Measurements from ENCODE around the gene TPST2. TPM values are rescaled to one million over a fixed set of nuclear protein-coding genes. Genes with fewer than 3 reads are reported as not detected.

Gene TPST2
- total and polyA plus RNA-seq, 2 of the 4 experiments (the other 2 are of a cell fraction), result 42.5 to 63.6 TPM

DNA sequence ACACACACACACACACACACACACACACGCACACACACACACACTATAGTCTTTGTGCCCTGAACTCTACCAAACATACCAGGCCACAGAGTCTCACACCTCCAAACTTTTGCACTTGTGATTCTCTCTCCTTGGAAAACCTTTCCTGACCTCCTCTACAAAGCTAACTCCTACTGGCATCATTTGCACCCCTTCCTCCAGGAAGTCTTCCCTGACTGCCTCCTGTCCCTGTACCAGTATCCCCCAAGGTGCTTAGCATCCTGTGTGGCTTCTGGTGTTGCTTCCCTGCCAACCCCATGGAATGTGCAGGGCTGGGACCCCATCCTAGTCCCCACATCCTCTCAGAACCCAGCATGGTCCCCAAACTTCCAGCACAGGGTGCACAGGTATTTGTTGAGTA, 8.9 kb downstream of the TPST2 start:
- Histone ChIP-seq H3K4ac (ENCODE audit: low read depth, low read length) (no peak overlapping the region), H3K36me3 (ENCODE audit: control insufficient read depth, insufficient read depth, low read length) (no peaks in the 10 kb centered on the region; the same call in 1 of the 2 replicates), H3K4me1 (ENCODE audit: control insufficient read depth, insufficient read depth, low read length) (peaks cover 10% of the 10 kb centered on the region), H2BK20ac (ENCODE audit: low read depth, low read length) (no peak overlapping the region), H3K4me3 (ENCODE audit: insufficient read depth, low read depth, low read length) (no peak overlapping the region), H2AFZ (replicated peaks; ENCODE audit: low read length, poor library complexity) (no peak overlapping the region), H3K4me2 (ENCODE audit: low read depth, low read length) (no peak overlapping the region), H4K91ac (ENCODE audit: insufficient read depth, low read depth, low read length) (no peak overlapping the region), H4K20me1 (ENCODE audit: insufficient read depth, low read length) (peaks cover 43% of the 10 kb centered on the region; the same call in 1 of the 2 replicates), H3K9ac (ENCODE audit: low read depth, low read length) (no peak overlapping the region), H3K56ac (ENCODE audit: extremely low read depth, insufficient read depth, low read length) (no peak overlapping the region), H2AK5ac (ENCODE audit: low read depth, low read length) (0 out of 2 replicates have a peak overlapping the region, but pooled peaks have one; percentile 62), H2BK5ac (ENCODE audit: low read depth, low read length, poor library complexity, severe bottlenecking) (no peak overlapping the region), H3K9me3 (ENCODE audit: control insufficient read depth, insufficient read depth, low read length) (no peaks in the 10 kb centered on the region), H3K14ac (replicated peaks; ENCODE audit: low read depth, low read length) (0 out of 2 replicates have a peak overlapping the region, but pooled peaks have one; percentile 21), H3K9me1 (ENCODE audit: insufficient read depth, low read length) (peaks cover 28% of the 10 kb centered on the region), H3K23ac (ENCODE audit: low read depth, low read length) (no peak overlapping the region), H4K5ac (ENCODE audit: low read depth, low read length) (no peak overlapping the region), H3K27me3 (ENCODE audit: control insufficient read depth, insufficient read depth, low read length) (no peaks in the 10 kb centered on the region), H3K27ac (ENCODE audit: insufficient read depth, low read length) (no peak overlapping the region), H3K79me1 (ENCODE audit: low read depth in 1 of 2, low read length in 2 of 2) (peaks cover 31 to 86% of the 10 kb centered on the region in 2 experiments), H3K18ac (ENCODE audit: low read depth, low read length) (no peak overlapping the region), H4K8ac (ENCODE audit: low read depth in 2 of 2, low read length in 2 of 2) (no peak overlapping the region), H2BK120ac (ENCODE audit: low read depth, low read length) (no peak overlapping the region; the same call in 1 of the 2 replicates), H2BK15ac (ENCODE audit: low read depth, low read length) (no peak overlapping the region), H2AK9ac (replicated peaks; ENCODE audit: low read depth, low read length, poor library complexity) (no peak overlapping the region)
- ChIA-PET POLR2A (ENCODE audit: unreplicated experiment) (no interaction called here), CTCF (interaction anchor here (0.6 kb wide), 1 partner anchor 54 kb away, joined by 3 read pairs; no protein-coding TSS in a partner anchor)
- WGBS, 2 experiments (ENCODE audit: extremely low coverage in 2 of 2, insufficient read length in 1 of 2), result 30% methylated on average over 1 of the region's 1 CpG; no CpG with 5 or more reads in 1 of the 2 experiments
- in situ Hi-C loops (cut with MboI; ENCODE audit: low sequenced_read_pairs), result no loop called here
- intact Hi-C loops (cut with micrococcal nuclease), result no loop called here
- BruUV-seq (replicated peaks), result no TSS peak
- TF ChIP-seq, protein P1, sequence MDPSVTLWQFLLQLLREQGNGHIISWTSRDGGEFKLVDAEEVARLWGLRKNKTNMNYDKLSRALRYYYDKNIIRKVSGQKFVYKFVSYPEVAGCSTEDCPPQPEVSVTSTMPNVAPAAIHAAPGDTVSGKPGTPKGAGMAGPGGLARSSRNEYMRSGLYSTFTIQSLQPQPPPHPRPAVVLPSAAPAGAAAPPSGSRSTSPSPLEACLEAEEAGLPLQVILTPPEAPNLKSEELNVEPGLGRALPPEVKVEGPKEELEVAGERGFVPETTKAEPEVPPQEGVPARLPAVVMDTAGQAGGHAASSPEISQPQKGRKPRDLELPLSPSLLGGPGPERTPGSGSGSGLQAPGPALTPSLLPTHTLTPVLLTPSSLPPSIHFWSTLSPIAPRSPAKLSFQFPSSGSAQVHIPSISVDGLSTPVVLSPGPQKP (IDR thresholded peaks at IDR 0.05; ENCODE audit: borderline replicate concordance, low read depth, low read length), result no peak
- TF ChIP-seq CEBPB (IDR thresholded peaks at IDR 0.05; ENCODE audit: low read depth, low read length) (no peak), RAD21 (IDR thresholded peaks at IDR 0.05; ENCODE audit: low read length) (no peak), RFX5 (IDR thresholded peaks at IDR 0.05; ENCODE audit: low read depth, low read length) (no peak), BHLHE40 (IDR thresholded peaks at IDR 0.05; ENCODE audit: low read depth, low read length) (no peak), CHD1 (IDR thresholded peaks at IDR 0.05; ENCODE audit: low read depth, low read length) (no peak), SMC3 (IDR thresholded peaks at IDR 0.05; ENCODE audit: low read depth, low read length) (no peak), POLR2A (IDR thresholded peaks at IDR 0.05; ENCODE audit: low read depth, low read length) (no peak), FOS (IDR thresholded peaks at IDR 0.05; ENCODE audit: low read depth, low read length) (no peak)
- TF ChIP-seq, protein P2, sequence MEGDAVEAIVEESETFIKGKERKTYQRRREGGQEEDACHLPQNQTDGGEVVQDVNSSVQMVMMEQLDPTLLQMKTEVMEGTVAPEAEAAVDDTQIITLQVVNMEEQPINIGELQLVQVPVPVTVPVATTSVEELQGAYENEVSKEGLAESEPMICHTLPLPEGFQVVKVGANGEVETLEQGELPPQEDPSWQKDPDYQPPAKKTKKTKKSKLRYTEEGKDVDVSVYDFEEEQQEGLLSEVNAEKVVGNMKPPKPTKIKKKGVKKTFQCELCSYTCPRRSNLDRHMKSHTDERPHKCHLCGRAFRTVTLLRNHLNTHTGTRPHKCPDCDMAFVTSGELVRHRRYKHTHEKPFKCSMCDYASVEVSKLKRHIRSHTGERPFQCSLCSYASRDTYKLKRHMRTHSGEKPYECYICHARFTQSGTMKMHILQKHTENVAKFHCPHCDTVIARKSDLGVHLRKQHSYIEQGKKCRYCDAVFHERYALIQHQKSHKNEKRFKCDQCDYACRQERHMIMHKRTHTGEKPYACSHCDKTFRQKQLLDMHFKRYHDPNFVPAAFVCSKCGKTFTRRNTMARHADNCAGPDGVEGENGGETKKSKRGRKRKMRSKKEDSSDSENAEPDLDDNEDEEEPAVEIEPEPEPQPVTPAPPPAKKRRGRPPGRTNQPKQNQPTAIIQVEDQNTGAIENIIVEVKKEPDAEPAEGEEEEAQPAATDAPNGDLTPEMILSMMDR (conservative IDR thresholded peaks at IDR 0.05; ENCODE audit: low read depth, low read length), result no peak
- TF ChIP-seq, protein P3, sequence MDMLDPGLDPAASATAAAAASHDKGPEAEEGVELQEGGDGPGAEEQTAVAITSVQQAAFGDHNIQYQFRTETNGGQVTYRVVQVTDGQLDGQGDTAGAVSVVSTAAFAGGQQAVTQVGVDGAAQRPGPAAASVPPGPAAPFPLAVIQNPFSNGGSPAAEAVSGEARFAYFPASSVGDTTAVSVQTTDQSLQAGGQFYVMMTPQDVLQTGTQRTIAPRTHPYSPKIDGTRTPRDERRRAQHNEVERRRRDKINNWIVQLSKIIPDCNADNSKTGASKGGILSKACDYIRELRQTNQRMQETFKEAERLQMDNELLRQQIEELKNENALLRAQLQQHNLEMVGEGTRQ (IDR thresholded peaks at IDR 0.05; ENCODE audit: low read depth, low read length), result no peak
- ATAC-seq (ENCODE audit: low read depth), result no peak
- dilution Hi-C loops (cut with HindIII; ENCODE audit: low sequenced_read_pairs, unreplicated experiment), result no loop called here
- no peak for DNase-seq
